CD4-positive, alpha-beta T cell (primary cell): ENCODE results near the gene DYNLRB1. TPM values are rescaled to one million over a fixed set of nuclear protein-coding genes. Genes with fewer than 3 reads are reported as not detected.

Experiments
- ATAC-seq: fragments of 200-7000 bp; cut with Tn5 transposase; one replicate; pipeline ENCODE4 v1.10.0; 2022; ENCODE audit warnings: mild to moderate bottlenecking; ENCODE audit not compliant: poor library complexity
- CTCF ChIA-PET: fragments of 350-600 bp; sonication (Branson Sonifier 250); formaldehyde crosslinking; loops from one replicate; lab custom pipeline; 2021; ENCODE audit warnings: antibody characterized with exemption, inconsistent platforms; lab: Charles Lee
- POLR2A ChIA-PET: fragments of 350-600 bp; sonication (Branson Sonifier 250); formaldehyde crosslinking; loops from one replicate; lab custom pipeline; 2021; ENCODE audit warnings: antibody characterized with exemption, inconsistent platforms; lab: Charles Lee
- DNase-seq, 14 experiments: peaks; one replicate each; pipeline ENCODE4 v3.0.0-alpha.2; 2013 to 2020; ENCODE audit warnings: mixed read lengths in 2 of 14
- H3K27ac ChIP-seq, 2 donors: one replicate each; pipeline versions ENCODE4 v1.5.1 to v1.7.0; 2013; ENCODE audit warnings: low read length in 2 of 2, low read depth in 1 of 2, mild to moderate bottlenecking in 1 of 2
- H3K27me3 ChIP-seq, 2 experiments: 1 replicate in 1 of 2; 2 replicates in 1 of 2; pipeline versions ENCODE4 v1.6.1 to v1.7.0; 2013; ENCODE audit warnings: low read length in 2 of 2, control low read depth in 1 of 2, mild to moderate bottlenecking in 1 of 2, moderate library complexity in 1 of 2; ENCODE audit not compliant: insufficient read depth in 2 of 2, control insufficient read depth in 1 of 2
- H3K36me3 ChIP-seq: one replicate; pipeline ENCODE4 v1.6.1; 2013; ENCODE audit warnings: low read length, control low read depth; ENCODE audit not compliant: insufficient read depth
- H3K4me1 ChIP-seq: one replicate; pipeline ENCODE4 v1.6.1; 2013; ENCODE audit warnings: low read length, control low read depth; ENCODE audit not compliant: insufficient read depth
- H3K4me3 ChIP-seq: one replicate; pipeline ENCODE4 v1.5.1; 2013; ENCODE audit warnings: mild to moderate bottlenecking, low read length, moderate library complexity
- H3K9me3 ChIP-seq, 2 experiments: 1 replicate in 1 of 2; 2 replicates in 1 of 2; pipeline versions ENCODE4 v1.6.1 to v1.7.0; 2013; ENCODE audit warnings: low read length in 2 of 2, mild to moderate bottlenecking in 2 of 2, control low read depth in 1 of 2, moderate library complexity in 1 of 2; ENCODE audit not compliant: control insufficient read depth in 1 of 2, insufficient read depth in 1 of 2
- H3K27ac Mint-ChIP-seq: one replicate; pipeline ENCODE4 v1.8.0; 2020; ENCODE audit warnings: mixed read lengths
- H3K27me3 Mint-ChIP-seq: one replicate; pipeline ENCODE4 v1.8.0; 2021; ENCODE audit warnings: mixed read lengths
- H3K36me3 Mint-ChIP-seq: one replicate; pipeline ENCODE4 v1.8.0; 2021; ENCODE audit warnings: low read depth, mixed read lengths
- H3K4me1 Mint-ChIP-seq: one replicate; pipeline ENCODE4 v1.8.0; 2021; ENCODE audit warnings: low read depth, mixed read lengths
- H3K4me3 Mint-ChIP-seq: one replicate; pipeline ENCODE4 v1.8.0; 2020; ENCODE audit warnings: mild to moderate bottlenecking, mixed read lengths
- H3K9me3 Mint-ChIP-seq: one replicate; pipeline ENCODE4 v1.8.0; 2020; ENCODE audit warnings: mixed read lengths
- CTCF ChIP-seq: fragments of 200-600 bp; IDR thresholded peaks from one replicate; pipeline ENCODE4 v1.8.0; 2022; ENCODE audit warnings: antibody characterized with exemption, mild to moderate bottlenecking
- intact Hi-C, 2 experiments: fragments of 100-400 bp; cut with DNase I in 1 of 2; cut with micrococcal nuclease in 1 of 2; formaldehyde crosslinking; loops; one replicate each; pipeline versions ENCODE4 v1.15.1 to v1.9.0; 2023 to 2025; cut with DNase I, micrococcal nuclease
- total RNA-seq, 174 experiments: library from RNA in 2 of 174; stranded (reverse) in 2 of 174; gene quantifications; one replicate each; pipeline ENCODE4 v1.2.3 and lab custom pipeline; 2021 to 2026

Gene DYNLRB1
- total RNA-seq, 2 experiments from 2014 or later = 38.3 to 40.3 TPM

DNA sequence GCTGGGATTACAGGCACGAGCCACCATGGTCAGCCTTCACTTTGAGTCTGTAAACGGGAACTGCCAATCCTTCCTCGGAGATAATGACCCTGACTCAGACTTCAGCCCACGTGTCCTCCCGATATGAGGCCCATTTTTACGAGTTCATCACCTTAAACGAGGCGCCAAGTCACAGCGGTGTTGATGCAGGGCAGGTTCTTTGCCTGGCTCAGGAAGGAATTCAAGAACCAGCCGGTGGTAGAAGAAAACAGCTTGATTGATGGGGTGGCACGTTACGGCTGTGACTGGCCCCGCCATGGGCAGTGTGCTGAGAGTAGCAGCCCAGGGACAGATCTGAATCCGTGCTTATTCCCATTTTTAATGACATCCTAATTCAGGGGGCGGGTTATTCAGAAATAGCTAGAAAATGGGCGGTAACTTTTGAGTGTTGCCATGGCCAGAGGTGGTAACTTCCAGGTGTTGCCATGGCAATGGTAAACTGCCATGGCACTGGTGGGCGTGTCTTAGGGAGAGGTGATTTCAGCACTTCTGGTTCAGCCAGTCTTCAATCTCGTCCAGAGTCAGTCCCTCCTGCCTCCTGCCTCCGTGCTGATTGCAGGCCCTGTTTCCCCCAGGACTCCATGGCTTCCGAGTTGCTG lies 33.2 kb downstream of the DYNLRB1 start:
- Histone ChIP-seq H3K4me3 (no peak overlapping the region), H3K4me1 (peaks cover 5% of the 10 kb centered on the region), H3K36me3 (no peaks in the 10 kb centered on the region), H3K27ac (no peak overlapping the region), H3K9me3 (no peaks in the 10 kb centered on the region), H3K27me3 (no peaks in the 10 kb centered on the region)
- peak in 2 of 14 experiments; percentile 28 to 42 for DNase-seq
- ATAC-seq = no peak
- ChIA-PET POLR2A (no interaction called here), CTCF (no interaction called here)
- H3K9me3 Mint-ChIP-seq = no peaks in the 10 kb centered on the region
- H3K4me3 Mint-ChIP-seq = no peak overlapping the region
- no peaks in the 10 kb centered on the region for H3K27me3 Mint-ChIP-seq
- H3K4me1 Mint-ChIP-seq = peaks cover 5% of the 10 kb centered on the region
- intact Hi-C loops = no loop called here
- no peak overlapping the region for H3K27ac Mint-ChIP-seq
- TF ChIP-seq CTCF = no peak
- H3K36me3 Mint-ChIP-seq = no peaks in the 10 kb centered on the region

GRCh38 chr20:34549929-34550305 lies 33.7 kb downstream of the DYNLRB1 start:
- ATAC-seq (no peak), DNase-seq (no peak)
- intact Hi-C loops = no loop called here
- Histone ChIP-seq H3K27ac (no peak overlapping the region), H3K36me3 (no peaks in the 10 kb centered on the region), H3K9me3 (no peaks in the 10 kb centered on the region), H3K4me3 (no peak overlapping the region), H3K4me1 (no peaks in the 10 kb centered on the region), H3K27me3 (no peaks in the 10 kb centered on the region)
- Mint-ChIP-seq H3K4me1 (no peaks in the 10 kb centered on the region), H3K9me3 (no peaks in the 10 kb centered on the region), H3K36me3 (no peaks in the 10 kb centered on the region), H3K27me3 (no peaks in the 10 kb centered on the region), H3K27ac (no peak overlapping the region), H3K4me3 (no peak overlapping the region)
- TF ChIP-seq CTCF = no peak
- ChIA-PET CTCF (no interaction called here), POLR2A (no interaction called here)

DNA sequence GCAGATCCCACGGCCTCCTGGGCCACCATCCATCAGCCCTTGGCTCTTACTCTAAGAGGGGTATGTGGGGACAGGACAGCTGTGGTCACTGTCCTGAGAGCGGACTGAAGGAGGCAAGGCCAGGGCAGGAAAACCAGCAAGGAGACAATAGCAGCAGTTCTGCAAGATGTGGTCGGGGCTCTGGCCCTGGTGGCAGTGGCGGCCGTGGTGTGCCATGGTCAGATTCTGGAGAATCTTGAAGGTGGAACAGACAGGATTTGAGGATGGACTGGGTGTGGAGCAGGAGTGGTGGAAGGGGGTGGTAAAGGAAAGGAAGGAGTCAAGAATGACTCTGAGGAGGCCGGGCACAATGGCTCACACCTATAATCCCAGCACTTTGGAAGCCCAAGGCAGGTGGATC lies 36.3 kb downstream of the DYNLRB1 start:
- Histone ChIP-seq H3K36me3 (no peaks in the 10 kb centered on the region), H3K27ac (no peak overlapping the region), H3K27me3 (no peaks in the 10 kb centered on the region), H3K4me3 (no peak overlapping the region), H3K9me3 (no peaks in the 10 kb centered on the region), H3K4me1 (peaks cover 2% of the 10 kb centered on the region)
- Mint-ChIP-seq H3K27me3 (no peaks in the 10 kb centered on the region), H3K9me3 (no peaks in the 10 kb centered on the region), H3K4me3 (no peak overlapping the region), H3K4me1 (peaks cover 5% of the 10 kb centered on the region), H3K27ac (no peak overlapping the region), H3K36me3 (no peaks in the 10 kb centered on the region)
- no peak for DNase-seq
- intact Hi-C loops = no loop called here
- TF ChIP-seq CTCF = no peak
- POLR2A ChIA-PET = no interaction called here
- CTCF ChIA-PET = no interaction called here
- ATAC-seq = no peak
